Lower leg skin (tissue), 4 donors: ENCODE data around the gene VWCE. TPM values are rescaled to one million over a fixed set of nuclear protein-coding genes. Genes with fewer than 3 reads are reported as not detected.

Experiments
- DNase-seq, 2 donors: peaks; one replicate each; pipeline ENCODE4 v3.0.0-alpha.2; 2019; ENCODE audit warnings: low spot score in 2 of 2
- H3K4me3 ChIP-seq: fragments of 200-600 bp; sonication (generic); 2 replicates; pipeline ENCODE4 v1.5.1; 2017; ENCODE audit warnings: mild to moderate bottlenecking, low read depth; ENCODE audit not compliant: poor library complexity, severe bottlenecking
- POLR2A ChIP-seq, 2 donors: fragments of 450-650 bp; IDR thresholded peaks; one replicate each; pipeline ENCODE4 v1.6.1; 2016 to 2017; ENCODE audit warnings: antibody characterized with exemption in 2 of 2, mild to moderate bottlenecking in 1 of 2, moderate library complexity in 1 of 2
- WGBS, 2 donors: methylation state at CpG; one replicate each; pipeline ENCODE4 v1.1.5; 2018; 5-methylcytosine and 5-hydroxymethylcytosine counted together
- intact Hi-C: fragments of 100-400 bp; cut with DNase I; formaldehyde crosslinking; loops from one replicate; pipeline ENCODE4 v1.15.0; 2023; ENCODE audit warnings: low total_unique reads
- total RNA-seq, 4 donors: library from RNA; depleted of rRNA; stranded (reverse); fragments of >200 nt; gene quantifications; one replicate each; pipeline ENCODE4 v1.1.0, GENCODE V29; 2016
- TF ChIP-seq, protein P1 (sequence below), 3 donors: fragments of 450-650 bp; IDR thresholded peaks; one replicate each; pipeline ENCODE4 v1.5.1; 2016; ENCODE audit warnings: antibody characterized with exemption in 3 of 3, mild to moderate bottlenecking in 3 of 3, moderate library complexity in 2 of 3

Gene VWCE
- total RNA-seq, 4 donors from 2014 or later, result 0.22 to 0.68 TPM; not detected in 2

DNA sequence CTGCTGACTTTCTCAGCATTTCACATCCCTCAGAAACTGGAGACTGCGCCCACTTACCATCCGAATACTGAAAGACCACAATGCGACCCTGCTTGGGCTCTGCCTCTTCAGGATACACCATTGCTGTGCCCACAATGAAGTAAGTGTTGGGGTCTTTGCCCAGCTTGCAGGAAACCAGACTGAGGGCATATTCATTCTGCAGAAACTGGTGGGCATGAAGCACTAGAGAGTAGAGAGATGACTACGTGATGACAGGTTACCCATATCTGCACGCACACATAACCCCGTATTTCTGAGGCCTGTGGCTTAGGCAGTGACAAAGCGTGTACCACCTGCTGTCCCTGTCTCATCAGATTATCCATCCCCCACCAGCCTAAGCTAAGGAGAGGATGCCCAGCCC, 14.6 kb upstream of the VWCE start:
- WGBS, 2 donors, result 88 to 96% methylated on average over 7 of the region's 7 CpGs
- no peak for DNase-seq
- TF ChIP-seq POLR2A (IDR thresholded peaks at IDR 0.05), result no peak
- TF ChIP-seq, protein P1, sequence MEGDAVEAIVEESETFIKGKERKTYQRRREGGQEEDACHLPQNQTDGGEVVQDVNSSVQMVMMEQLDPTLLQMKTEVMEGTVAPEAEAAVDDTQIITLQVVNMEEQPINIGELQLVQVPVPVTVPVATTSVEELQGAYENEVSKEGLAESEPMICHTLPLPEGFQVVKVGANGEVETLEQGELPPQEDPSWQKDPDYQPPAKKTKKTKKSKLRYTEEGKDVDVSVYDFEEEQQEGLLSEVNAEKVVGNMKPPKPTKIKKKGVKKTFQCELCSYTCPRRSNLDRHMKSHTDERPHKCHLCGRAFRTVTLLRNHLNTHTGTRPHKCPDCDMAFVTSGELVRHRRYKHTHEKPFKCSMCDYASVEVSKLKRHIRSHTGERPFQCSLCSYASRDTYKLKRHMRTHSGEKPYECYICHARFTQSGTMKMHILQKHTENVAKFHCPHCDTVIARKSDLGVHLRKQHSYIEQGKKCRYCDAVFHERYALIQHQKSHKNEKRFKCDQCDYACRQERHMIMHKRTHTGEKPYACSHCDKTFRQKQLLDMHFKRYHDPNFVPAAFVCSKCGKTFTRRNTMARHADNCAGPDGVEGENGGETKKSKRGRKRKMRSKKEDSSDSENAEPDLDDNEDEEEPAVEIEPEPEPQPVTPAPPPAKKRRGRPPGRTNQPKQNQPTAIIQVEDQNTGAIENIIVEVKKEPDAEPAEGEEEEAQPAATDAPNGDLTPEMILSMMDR (IDR thresholded peaks at IDR 0.05), result no peak
- intact Hi-C loops, result no loop called here
- no peak overlapping the region for H3K4me3 ChIP-seq

DNA sequence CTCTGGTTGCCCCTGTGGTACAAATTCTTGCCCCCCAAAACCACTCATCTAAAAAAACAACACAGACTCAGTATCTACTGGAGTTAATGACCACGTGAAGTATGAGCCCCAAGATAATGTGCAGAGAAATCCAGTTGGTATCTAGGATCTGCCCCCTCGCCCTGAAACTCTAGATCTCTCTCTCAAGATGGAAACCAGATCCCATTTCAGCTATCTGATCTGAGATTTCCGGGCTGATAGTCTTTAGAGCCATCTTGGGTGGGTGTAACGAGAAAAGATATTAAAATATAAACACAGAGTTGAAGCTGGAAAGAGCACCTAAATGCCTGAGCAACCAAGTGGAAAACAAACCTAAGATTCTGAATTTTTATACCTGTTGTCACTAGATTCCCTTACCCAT, 14.0 kb upstream of the VWCE start:
- TF ChIP-seq, protein P1 (IDR thresholded peaks at IDR 0.05), result no peak
- no peak for TF ChIP-seq POLR2A (IDR thresholded peaks at IDR 0.05)
- WGBS, 2 donors, result 82 to 87% methylated on average over 4 of the region's 4 CpGs
- no peak overlapping the region for H3K4me3 ChIP-seq
- no peak for DNase-seq
- intact Hi-C loops, result no loop called here

DNA sequence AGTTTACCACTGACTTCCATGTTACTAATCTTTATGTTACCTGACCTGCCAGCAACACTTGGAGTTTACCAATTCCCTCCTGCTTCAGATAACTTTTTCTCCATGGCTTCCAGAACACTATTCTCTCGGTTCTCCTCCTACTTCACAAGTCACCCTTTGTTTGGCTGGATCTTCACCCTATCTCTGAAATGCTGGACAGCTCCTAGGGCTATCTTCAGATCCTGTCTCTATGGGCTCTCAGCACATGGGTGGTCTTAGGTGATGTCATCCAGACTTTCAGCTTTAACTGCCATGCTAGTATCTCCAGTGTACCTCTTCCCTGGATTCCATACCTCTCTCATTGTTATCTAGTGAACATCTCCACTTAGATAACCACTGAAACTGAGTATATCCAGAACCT, 12.2 kb upstream of the VWCE start:
- no peak for DNase-seq
- TF ChIP-seq POLR2A (IDR thresholded peaks at IDR 0.05), result no peak
- TF ChIP-seq, protein P1 (IDR thresholded peaks at IDR 0.05), result no peak
- intact Hi-C loops, result no loop called here
- 81% methylated on average over 1 of the region's 1 CpG for WGBS, 2 donors
- no peak overlapping the region for H3K4me3 ChIP-seq

DNA sequence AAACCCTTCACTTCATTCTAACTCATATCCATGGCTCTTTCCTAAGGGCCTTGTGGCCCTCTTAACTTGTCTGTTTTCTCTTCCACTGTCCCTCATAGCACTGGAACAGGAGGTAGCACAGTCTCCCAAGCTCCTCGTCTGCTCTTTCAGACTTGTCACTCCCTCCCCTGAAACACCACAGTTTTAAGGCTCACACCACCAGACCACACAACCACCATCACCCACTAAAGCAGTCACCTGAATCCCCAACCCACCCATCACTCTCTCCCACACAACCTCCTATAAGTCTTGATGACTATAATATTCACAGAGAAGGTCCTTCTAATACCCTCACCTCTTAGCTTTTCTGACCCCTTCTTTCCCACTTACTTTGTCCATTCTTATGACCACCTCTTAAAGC, 11.1 kb upstream of the VWCE start:
- TF ChIP-seq, protein P1 (IDR thresholded peaks at IDR 0.05), result no peak
- no peak for TF ChIP-seq POLR2A (IDR thresholded peaks at IDR 0.05)

DNA sequence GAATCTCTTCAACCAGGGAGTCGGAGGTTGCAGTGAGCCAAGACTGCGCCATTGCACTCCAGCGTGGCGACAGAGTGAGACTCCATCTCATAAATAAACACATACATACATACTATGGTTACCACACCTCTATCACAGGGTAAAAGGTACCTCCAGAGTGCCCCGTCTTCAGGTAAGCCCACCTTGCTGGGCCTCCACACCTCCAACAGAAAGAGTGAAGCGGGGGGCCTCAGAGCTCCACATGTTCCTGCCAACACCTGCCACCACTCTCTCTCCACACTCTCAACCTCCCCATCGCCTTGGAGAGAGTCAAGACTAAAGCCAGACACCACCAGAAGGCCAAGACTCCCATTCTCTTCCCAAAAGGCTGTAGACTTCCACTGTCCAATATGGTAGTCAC, 10.3 kb upstream of the VWCE start:
- no peak overlapping the region for H3K4me3 ChIP-seq
- peak in 1 of 2 donors; percentile 53 for DNase-seq
- WGBS, 2 donors, result 96 to 99% methylated on average over 7 of the region's 7 CpGs
- TF ChIP-seq, protein P1 (IDR thresholded peaks at IDR 0.05), result no peak
- no peak for TF ChIP-seq POLR2A (IDR thresholded peaks at IDR 0.05)
- intact Hi-C loops, result no loop called here

More for the DNA sequence above, 11.1 kb upstream of the VWCE start:
- intact Hi-C loops, result no loop called here
- 81 to 96% methylated on average over 1 of the region's 1 CpG for WGBS, 2 donors
- no peak for DNase-seq
- no peak overlapping the region for H3K4me3 ChIP-seq

DNA sequence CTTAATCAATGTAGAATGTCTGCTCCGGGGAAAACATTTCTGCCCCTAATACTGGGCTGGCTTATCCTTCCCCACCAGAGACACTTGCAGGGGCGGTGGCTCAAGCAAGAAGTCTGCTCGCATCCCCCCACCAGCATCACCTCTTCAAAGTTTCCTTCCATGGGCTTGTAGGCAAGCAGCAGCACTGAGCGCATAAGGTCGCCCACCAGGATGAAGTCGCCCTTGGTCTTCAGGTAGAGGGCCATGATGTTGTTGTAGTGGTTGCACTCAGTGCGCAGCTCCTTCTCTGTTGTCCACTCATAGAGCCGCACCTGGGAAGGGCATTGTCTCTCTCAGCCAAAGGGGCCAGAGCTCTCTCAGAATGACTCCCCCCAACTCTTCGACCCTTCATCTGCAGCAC, 8.6 kb upstream of the VWCE start:
- WGBS, 2 donors, result 95 to 98% methylated on average over 9 of the region's 9 CpGs
- no peak for DNase-seq
- intact Hi-C loops, result no loop called here
- H3K4me3 ChIP-seq, result no peak overlapping the region
- TF ChIP-seq, protein P1 (IDR thresholded peaks at IDR 0.05), result no peak
- no peak for TF ChIP-seq POLR2A (IDR thresholded peaks at IDR 0.05)
